Caco-2 (cell line): ENCODE measurements around the gene SORBS2. TPM values are rescaled to one million over a fixed set of nuclear protein-coding genes. Genes with fewer than 3 reads are reported as not detected.

Experiments
- BruUV-seq: library from RNA; stranded (reverse); fragments of 400-500 nt; replicated peaks from 2 replicates; lab custom pipeline; 2021; lab: Mats Ljungman, UMichigan
- CTCF ChIA-PET: fragments of 300-600 bp; sonication (Branson Sonifier 250); formaldehyde crosslinking; loops from one replicate; lab custom pipeline; 2022; ENCODE audit warnings: antibody characterized with exemption; lab: Charles Lee
- POLR2A ChIA-PET: fragments of 300-600 bp; sonication (Branson Sonifier 250); formaldehyde crosslinking; loops from one replicate; lab custom pipeline; 2022; ENCODE audit warnings: antibody characterized with exemption; lab: Charles Lee
- DNase-seq, 2 experiments: peaks; one replicate each; pipeline versions ENCODE4 v3.0.0 to v3.0.0-alpha.2; 2020 to 2022
- H3K27me3 ChIP-seq: replicated peaks from 2 replicates; pipeline ENCODE4 v1.6.0; 2011; ENCODE audit warnings: low read length; ENCODE audit not compliant: control insufficient read depth, insufficient read depth
- H3K36me3 ChIP-seq: 2 replicates; pipeline ENCODE4 v1.5.1; 2011; ENCODE audit warnings: low read length; ENCODE audit not compliant: control insufficient read depth, insufficient read depth
- H3K4me1 ChIP-seq: fragments of 250-450 bp; sonication (Bioruptor Pico); 2 replicates; pipeline ENCODE4 v1.5.1; 2020; ENCODE audit warnings: mild to moderate bottlenecking
- H3K4me3 ChIP-seq: 2 replicates; pipeline ENCODE4 v1.5.1; 2011; ENCODE audit warnings: low read depth, mild to moderate bottlenecking, control low read depth, low read length
- H3K9me3 ChIP-seq: fragments of 250-450 bp; sonication (Bioruptor Pico); 2 replicates; pipeline ENCODE4 v1.5.1; 2020; ENCODE audit warnings: mild to moderate bottlenecking, moderate library complexity
- H3K27ac Mint-ChIP-seq: one replicate; pipeline ENCODE4 v1.8.0; 2022; ENCODE audit warnings: mixed read lengths; ENCODE audit not compliant: unreplicated experiment
- H3K27me3 Mint-ChIP-seq: one replicate; pipeline ENCODE4 v1.8.0; 2022; ENCODE audit warnings: mixed read lengths; ENCODE audit not compliant: insufficient read depth, unreplicated experiment
- H3K36me3 Mint-ChIP-seq: one replicate; pipeline ENCODE4 v1.8.0; 2022; ENCODE audit warnings: mild to moderate bottlenecking, mixed read lengths; ENCODE audit not compliant: insufficient read depth, unreplicated experiment
- H3K4me1 Mint-ChIP-seq: one replicate; pipeline ENCODE4 v1.8.0; 2022; ENCODE audit warnings: low read depth, mixed read lengths; ENCODE audit not compliant: unreplicated experiment
- H3K4me3 Mint-ChIP-seq: one replicate; pipeline ENCODE4 v1.8.0; 2022; ENCODE audit warnings: mild to moderate bottlenecking, moderate library complexity, mixed read lengths; ENCODE audit not compliant: unreplicated experiment
- H3K9me3 Mint-ChIP-seq: one replicate; pipeline ENCODE4 v1.8.0; 2022; ENCODE audit warnings: mixed read lengths; ENCODE audit not compliant: unreplicated experiment
- intact Hi-C: fragments of 100-400 bp; cut with micrococcal nuclease; formaldehyde crosslinking; loops from one replicate; pipeline ENCODE4 v1.10.0; 2022; ENCODE audit not compliant: unreplicated experiment
- total RNA-seq: library from RNA; stranded (reverse); gene quantifications from 2 replicates; pipeline ENCODE4 v1.2.3, GENCODE V29; 2022
- TF ChIP-seq, protein P1 (sequence below), 2 experiments: fragments of 200-600 bp in 1 of 2; IDR thresholded peaks; 1 replicate in 1 of 2; 2 replicates in 1 of 2; pipeline versions ENCODE4 v1.5.1 to v1.8.0; 2011 to 2022; ENCODE audit warnings: antibody characterized with exemption in 1 of 2, control low read depth in 1 of 2, inconsistent platforms in 1 of 2, low read depth in 1 of 2, low read length in 1 of 2, mild to moderate bottlenecking in 1 of 2, moderate library complexity in 1 of 2; ENCODE audit not compliant: insufficient read depth in 1 of 2, severe bottlenecking in 1 of 2, unreplicated experiment in 1 of 2

Gene SORBS2
- total RNA-seq, 1 experiment from 2014 or later = 47.7 TPM

DNA sequence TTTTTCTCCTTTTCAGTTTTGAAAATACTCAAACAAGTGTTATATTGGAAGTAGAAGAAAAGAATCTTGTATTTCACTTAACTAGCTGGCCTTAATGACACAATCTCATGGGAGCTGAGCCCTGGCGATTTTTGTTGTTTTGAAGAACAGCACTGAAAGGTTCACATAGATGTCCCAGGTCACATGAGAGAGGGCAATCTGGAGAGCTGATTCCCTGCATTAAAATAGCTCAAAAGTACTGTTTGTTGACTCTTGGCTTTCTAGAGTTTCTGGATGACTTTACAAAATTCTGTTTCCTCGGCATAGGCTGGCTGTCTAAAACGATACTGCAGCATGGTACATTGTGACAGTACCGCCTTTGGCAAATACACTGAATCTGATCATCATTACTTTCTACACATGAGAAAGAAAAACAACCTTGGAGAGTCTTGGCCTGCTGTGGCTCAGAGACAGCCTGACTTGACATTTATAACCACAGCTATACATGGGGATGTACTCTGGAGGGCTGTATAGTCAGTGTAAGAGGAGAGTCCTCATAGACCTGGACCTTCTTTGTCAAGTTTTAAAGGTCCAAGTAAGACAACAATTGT lies 156.9 kb downstream of the SORBS2 start:
- Histone ChIP-seq H3K4me3 (no peak overlapping the region), H3K36me3 (peaks cover 1% of the 10 kb centered on the region; the same call in 1 of the 2 replicates), H3K9me3 (no peaks in the 10 kb centered on the region), H3K4me1 (peaks cover 23% of the 10 kb centered on the region), H3K27me3 (no peaks in the 10 kb centered on the region)
- Mint-ChIP-seq H3K27ac (no peak overlapping the region), H3K4me3 (no peak overlapping the region), H3K36me3 (peaks cover 10% of the 10 kb centered on the region), H3K4me1 (peaks cover 24% of the 10 kb centered on the region), H3K27me3 (no peaks in the 10 kb centered on the region), H3K9me3 (no peaks in the 10 kb centered on the region)
- POLR2A ChIA-PET = no interaction called here
- TF ChIP-seq, protein P1, sequence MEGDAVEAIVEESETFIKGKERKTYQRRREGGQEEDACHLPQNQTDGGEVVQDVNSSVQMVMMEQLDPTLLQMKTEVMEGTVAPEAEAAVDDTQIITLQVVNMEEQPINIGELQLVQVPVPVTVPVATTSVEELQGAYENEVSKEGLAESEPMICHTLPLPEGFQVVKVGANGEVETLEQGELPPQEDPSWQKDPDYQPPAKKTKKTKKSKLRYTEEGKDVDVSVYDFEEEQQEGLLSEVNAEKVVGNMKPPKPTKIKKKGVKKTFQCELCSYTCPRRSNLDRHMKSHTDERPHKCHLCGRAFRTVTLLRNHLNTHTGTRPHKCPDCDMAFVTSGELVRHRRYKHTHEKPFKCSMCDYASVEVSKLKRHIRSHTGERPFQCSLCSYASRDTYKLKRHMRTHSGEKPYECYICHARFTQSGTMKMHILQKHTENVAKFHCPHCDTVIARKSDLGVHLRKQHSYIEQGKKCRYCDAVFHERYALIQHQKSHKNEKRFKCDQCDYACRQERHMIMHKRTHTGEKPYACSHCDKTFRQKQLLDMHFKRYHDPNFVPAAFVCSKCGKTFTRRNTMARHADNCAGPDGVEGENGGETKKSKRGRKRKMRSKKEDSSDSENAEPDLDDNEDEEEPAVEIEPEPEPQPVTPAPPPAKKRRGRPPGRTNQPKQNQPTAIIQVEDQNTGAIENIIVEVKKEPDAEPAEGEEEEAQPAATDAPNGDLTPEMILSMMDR (IDR thresholded peaks at IDR 0.05; ENCODE audit: insufficient read depth in 1 of 2, low read depth in 1 of 2, low read length in 1 of 2, severe bottlenecking in 1 of 2, unreplicated experiment in 1 of 2) = no peak
- intact Hi-C loops = no loop called here
- no peak for DNase-seq
- CTCF ChIA-PET = interaction anchor here (0.6 kb wide), 1 partner anchor 515 kb away, joined by 3 read pairs; no protein-coding TSS in a partner anchor
- no TSS peak for BruUV-seq

DNA sequence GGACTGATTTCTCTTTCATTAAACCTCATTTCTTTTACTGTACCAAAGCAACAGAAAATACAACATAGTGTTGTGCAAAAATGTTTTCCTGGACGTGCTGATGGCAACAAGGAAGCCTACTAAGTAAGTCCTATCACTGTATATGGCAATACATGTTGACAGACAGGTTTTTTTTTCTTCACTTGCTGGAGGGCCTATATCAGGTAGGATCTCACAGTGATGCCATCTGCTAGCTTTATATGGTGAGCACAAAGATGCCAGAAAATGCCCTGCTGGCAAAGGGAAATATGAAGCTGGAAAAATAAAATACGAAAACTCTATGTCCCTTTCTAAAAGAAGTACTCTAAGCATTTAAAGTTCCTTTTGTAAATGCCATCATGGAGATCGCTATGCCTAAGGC lies 157.7 kb downstream of the SORBS2 start:
- peaks cover 1% of the 10 kb centered on the region; the same call in 1 of the 2 replicates for H3K36me3 ChIP-seq
- Mint-ChIP-seq H3K27ac (no peak overlapping the region), H3K27me3 (no peaks in the 10 kb centered on the region), H3K9me3 (no peaks in the 10 kb centered on the region), H3K4me1 (peaks cover 27% of the 10 kb centered on the region), H3K36me3 (peaks cover 6% of the 10 kb centered on the region), H3K4me3 (no peak overlapping the region)
- no peaks in the 10 kb centered on the region for H3K9me3 ChIP-seq
- TF ChIP-seq, protein P1 (IDR thresholded peaks at IDR 0.05; ENCODE audit: insufficient read depth in 1 of 2, low read depth in 1 of 2, low read length in 1 of 2, severe bottlenecking in 1 of 2, unreplicated experiment in 1 of 2) = no peak
- peaks cover 23% of the 10 kb centered on the region for H3K4me1 ChIP-seq
- H3K4me3 ChIP-seq = no peak overlapping the region
- H3K27me3 ChIP-seq = no peaks in the 10 kb centered on the region
- POLR2A ChIA-PET = no interaction called here
- CTCF ChIA-PET = no interaction called here
- no peak for DNase-seq
- intact Hi-C loops = no loop called here
- no TSS peak for BruUV-seq

DNA sequence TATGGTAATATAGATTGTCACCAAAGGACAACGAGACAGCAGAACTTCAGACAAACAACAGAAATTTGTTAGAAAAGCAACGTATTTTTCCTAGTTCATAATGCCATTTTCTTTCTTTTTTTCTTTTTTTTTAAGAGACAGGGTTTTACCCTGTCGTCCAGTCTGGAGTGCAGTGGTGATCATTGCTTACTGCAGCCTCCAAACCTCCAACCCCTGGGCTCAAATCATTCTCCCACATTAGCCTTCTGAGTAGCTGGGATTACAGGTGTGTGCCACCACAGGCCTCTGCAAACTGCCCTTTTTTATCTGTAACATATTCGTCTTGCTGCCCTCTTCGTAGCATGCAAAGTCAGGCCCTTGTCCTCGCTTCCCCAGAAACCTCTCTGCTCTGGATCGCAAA lies 160.1 kb downstream of the SORBS2 start:
- CTCF ChIA-PET = interaction anchor here (0.6 kb wide), 1 partner anchor 11 kb away, joined by 4 read pairs; no protein-coding TSS in a partner anchor
- TF ChIP-seq, protein P1 (IDR thresholded peaks at IDR 0.05; ENCODE audit: insufficient read depth in 1 of 2, low read depth in 1 of 2, low read length in 1 of 2, severe bottlenecking in 1 of 2, unreplicated experiment in 1 of 2) = no peak
- H3K27ac Mint-ChIP-seq = peak overlapping the region; percentile 41

More for the DNA sequence above, 160.1 kb downstream of the SORBS2 start:
- Histone ChIP-seq H3K4me1 (peaks cover 18% of the 10 kb centered on the region), H3K27me3 (no peaks in the 10 kb centered on the region), H3K4me3 (no peak overlapping the region), H3K9me3 (no peaks in the 10 kb centered on the region), H3K36me3 (peaks cover 1% of the 10 kb centered on the region)
- H3K4me1 Mint-ChIP-seq = peaks cover 24% of the 10 kb centered on the region
- no peak overlapping the region for H3K4me3 Mint-ChIP-seq
- H3K36me3 Mint-ChIP-seq = peaks cover 13% of the 10 kb centered on the region
- H3K9me3 Mint-ChIP-seq = no peaks in the 10 kb centered on the region
- no peak for DNase-seq
- no TSS peak for BruUV-seq
- no peaks in the 10 kb centered on the region for H3K27me3 Mint-ChIP-seq
- intact Hi-C loops = loop anchor here (1.0 to 2.0 kb wide), 3 partner anchors 61 to 178 kb away; no protein-coding TSS in a partner anchor
- POLR2A ChIA-PET = no interaction called here
